ENCODE measurements around the gene POC1A.

Gene POC1A

DNA sequence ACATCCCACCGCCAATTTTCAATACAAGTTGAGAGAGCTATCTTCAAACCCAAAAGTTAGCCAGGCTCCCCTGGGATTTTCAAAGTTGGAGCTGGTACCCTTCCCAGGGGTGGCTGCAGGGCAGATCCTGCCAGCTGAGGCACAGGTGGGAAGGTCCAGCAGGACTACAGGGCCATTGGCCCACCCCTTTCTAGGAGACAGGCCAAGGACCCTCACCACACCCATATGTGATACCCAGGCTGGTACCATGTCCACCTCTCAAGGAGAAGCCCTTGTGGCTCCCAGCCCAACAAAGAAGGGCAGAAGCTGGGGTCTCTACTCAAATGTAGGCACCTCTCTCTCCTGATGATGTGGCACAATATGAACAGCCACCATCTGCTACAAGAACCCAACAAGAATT, 8.0 kb downstream of the POC1A start:
- no peak overlapping the region for H3K27ac ChIP-seq (ENCODE audit: low read length)
- no peak overlapping the region for H3K9ac ChIP-seq (ENCODE audit: low read length)
- H3K4me3 ChIP-seq (ENCODE audit: low read length): no peak overlapping the region
- H2AFZ ChIP-seq (ENCODE audit: low read depth, low read length): no peak overlapping the region
- H3K79me2 ChIP-seq (ENCODE audit: low read length): no peaks in the 10 kb centered on the region
- H3K4me1 ChIP-seq (ENCODE audit: low read length): peaks cover 2% of the 10 kb centered on the region; the same call in 1 of the 2 replicates
- peaks cover 14% of the 10 kb centered on the region for H4K20me1 ChIP-seq (ENCODE audit: insufficient read depth, low read length)
- no peaks in the 10 kb centered on the region for H3K9me3 ChIP-seq (ENCODE audit: insufficient read depth, low read length)
- TF ChIP-seq EZH2phosphoT487 (IDR thresholded peaks at IDR 0.05; ENCODE audit: low read depth) (no peak), CTCF (IDR thresholded peaks at IDR 0.05; ENCODE audit: low read depth, low read length) (no peak)
- no peaks in the 10 kb centered on the region for H3K27me3 ChIP-seq (ENCODE audit: low read depth, low read length)
- H3K36me3 ChIP-seq (replicated peaks; ENCODE audit: low read depth, low read length): peaks cover 58% of the 10 kb centered on the region
- no peak overlapping the region for H3K4me2 ChIP-seq (ENCODE audit: low read length)

DNA sequence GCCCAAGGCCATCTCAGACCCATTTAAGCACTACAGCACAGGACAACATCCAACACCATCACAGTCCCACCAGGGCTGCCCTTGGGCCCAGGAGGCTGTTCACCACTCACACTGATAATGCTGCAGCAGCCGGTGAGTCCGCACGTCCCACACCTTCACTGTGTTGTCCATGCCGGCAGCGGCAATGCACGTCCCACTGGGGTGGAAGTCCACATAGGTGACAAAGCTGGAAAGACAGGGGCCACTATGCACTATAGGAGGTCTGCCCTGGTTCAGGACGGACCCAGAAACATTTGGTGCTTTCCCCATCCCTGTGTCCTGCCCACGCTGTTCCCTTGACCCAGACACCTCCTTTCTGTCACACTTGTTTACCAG, 8.5 kb downstream of the POC1A start:
- H4K20me1 ChIP-seq (ENCODE audit: insufficient read depth, low read length): peaks cover 15% of the 10 kb centered on the region

DNA sequence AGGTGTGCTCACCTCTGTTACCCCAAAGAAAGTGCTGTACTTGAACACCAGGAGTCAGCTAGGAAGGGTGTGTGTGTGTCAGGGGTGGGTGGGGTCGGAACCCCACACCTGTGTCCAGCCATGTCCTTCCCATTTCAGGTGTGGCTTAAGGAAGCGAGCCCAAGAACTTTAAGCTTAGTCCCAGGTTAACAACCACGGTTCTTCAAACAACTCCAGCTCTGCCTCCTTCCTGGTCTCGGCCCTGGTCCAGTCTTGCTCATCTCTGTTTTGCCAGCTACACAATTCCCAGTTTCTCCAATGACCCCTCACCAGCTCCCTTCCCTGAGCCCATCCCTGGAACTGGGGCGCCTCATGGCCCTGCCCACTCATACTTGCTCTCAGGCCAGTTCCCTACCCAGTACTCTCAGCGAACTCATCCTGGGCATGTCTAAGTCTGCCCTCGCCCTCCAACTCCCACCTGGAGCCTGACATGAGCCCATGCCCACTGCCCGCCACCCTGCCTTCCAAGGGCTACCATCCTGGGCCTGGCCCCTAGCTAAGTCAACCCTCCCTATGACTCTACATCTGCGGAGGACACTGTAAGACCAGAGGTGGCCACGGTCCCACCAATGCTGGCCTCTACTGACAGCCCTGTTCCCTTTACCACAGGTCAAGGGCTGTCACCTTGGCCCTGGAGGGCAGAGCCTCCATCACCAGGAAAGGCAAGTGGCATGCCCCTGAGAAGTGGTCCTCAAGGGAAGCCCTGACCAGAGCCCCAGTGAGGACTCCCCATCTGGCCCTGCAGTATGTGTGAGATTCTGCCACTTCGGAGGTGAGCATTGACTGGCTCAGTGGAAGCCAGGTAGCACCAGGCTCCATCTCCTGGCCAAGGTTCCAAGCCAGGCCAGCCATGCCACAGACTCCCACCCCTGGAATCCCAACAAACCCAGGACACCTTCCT, 9.2 kb downstream of the POC1A start:
- H3K4me1 ChIP-seq (ENCODE audit: low read length): peaks cover 2% of the 10 kb centered on the region; the same call in 1 of the 2 replicates
- H3K79me2 ChIP-seq (ENCODE audit: low read length): no peaks in the 10 kb centered on the region
- no peaks in the 10 kb centered on the region for H3K9me3 ChIP-seq (ENCODE audit: insufficient read depth, low read length)
- H3K4me3 ChIP-seq (ENCODE audit: low read length): no peak overlapping the region
- no peak overlapping the region for H2AFZ ChIP-seq (ENCODE audit: low read depth, low read length)
- peaks cover 16% of the 10 kb centered on the region for H4K20me1 ChIP-seq (ENCODE audit: insufficient read depth, low read length)
- TF ChIP-seq EZH2phosphoT487 (IDR thresholded peaks at IDR 0.05; ENCODE audit: low read depth): no peak
- no peak for TF ChIP-seq CTCF (IDR thresholded peaks at IDR 0.05; ENCODE audit: low read depth, low read length)
- no peak overlapping the region for H3K4me2 ChIP-seq (ENCODE audit: low read length)
- no peak overlapping the region for H3K9ac ChIP-seq (ENCODE audit: low read length)
- no peak overlapping the region for H3K27ac ChIP-seq (ENCODE audit: low read length)
- no peaks in the 10 kb centered on the region for H3K27me3 ChIP-seq (ENCODE audit: low read depth, low read length)
- H3K36me3 ChIP-seq (replicated peaks; ENCODE audit: low read depth, low read length): peaks cover 67% of the 10 kb centered on the region

More for the DNA sequence above, 8.5 kb downstream of the POC1A start:
- H3K4me3 ChIP-seq (ENCODE audit: low read length): no peak overlapping the region
- H3K36me3 ChIP-seq (replicated peaks; ENCODE audit: low read depth, low read length): peaks cover 63% of the 10 kb centered on the region
- H3K27me3 ChIP-seq (ENCODE audit: low read depth, low read length): no peaks in the 10 kb centered on the region
- H2AFZ ChIP-seq (ENCODE audit: low read depth, low read length): no peak overlapping the region
- H3K27ac ChIP-seq (ENCODE audit: low read length): no peak overlapping the region
- no peak overlapping the region for H3K9ac ChIP-seq (ENCODE audit: low read length)
- no peaks in the 10 kb centered on the region for H3K9me3 ChIP-seq (ENCODE audit: insufficient read depth, low read length)
- no peaks in the 10 kb centered on the region for H3K79me2 ChIP-seq (ENCODE audit: low read length)
- TF ChIP-seq EZH2phosphoT487 (IDR thresholded peaks at IDR 0.05; ENCODE audit: low read depth): no peak
- no peak for TF ChIP-seq CTCF (IDR thresholded peaks at IDR 0.05; ENCODE audit: low read depth, low read length)
- no peak overlapping the region for H3K4me2 ChIP-seq (ENCODE audit: low read length)
- peaks cover 2% of the 10 kb centered on the region; the same call in 1 of the 2 replicates for H3K4me1 ChIP-seq (ENCODE audit: low read length)

GRCh38 chr3:52144034-52144795, 10.0 kb downstream of the POC1A start:
- Histone ChIP-seq H3K36me3 (replicated peaks; ENCODE audit: low read depth, low read length) (peaks cover 61% of the 10 kb centered on the region), H3K4me2 (ENCODE audit: low read length) (no peak overlapping the region)

More at GRCh38 chr3:52144034-52144795, 10.0 kb downstream of the POC1A start:
- H3K27ac ChIP-seq (ENCODE audit: low read length): no peak overlapping the region
- no peak overlapping the region for H3K4me3 ChIP-seq (ENCODE audit: low read length)
- no peak overlapping the region for H2AFZ ChIP-seq (ENCODE audit: low read depth, low read length)
- TF ChIP-seq CTCF (IDR thresholded peaks at IDR 0.05; ENCODE audit: low read depth, low read length) (peak; percentile 95), EZH2phosphoT487 (IDR thresholded peaks at IDR 0.05; ENCODE audit: low read depth) (no peak)
- H3K27me3 ChIP-seq (ENCODE audit: low read depth, low read length): no peaks in the 10 kb centered on the region
- no peaks in the 10 kb centered on the region for H3K9me3 ChIP-seq (ENCODE audit: insufficient read depth, low read length)
- peaks cover 2% of the 10 kb centered on the region; the same call in 1 of the 2 replicates for H3K4me1 ChIP-seq (ENCODE audit: low read length)
- no peak overlapping the region for H3K9ac ChIP-seq (ENCODE audit: low read length)
- H3K79me2 ChIP-seq (ENCODE audit: low read length): no peaks in the 10 kb centered on the region
- peaks cover 19% of the 10 kb centered on the region for H4K20me1 ChIP-seq (ENCODE audit: insufficient read depth, low read length)
